Left renal pelvis (tissue), 4 donors: ENCODE measurements around the gene EGFLAM. TPM values are rescaled to one million over a fixed set of nuclear protein-coding genes. Genes with fewer than 3 reads are reported as not detected.

Source experiments
- DNase-seq, 4 donors: peaks; one replicate each; pipeline ENCODE4 v3.0.0-alpha.2; 2013; ENCODE audit warnings: low read depth in 4 of 4, low spot score in 3 of 4
- polyA plus RNA-seq, 4 donors: library from polyadenylated mRNA; unstranded; fragments of 120-200 nt; gene quantifications; one replicate each; pipeline ENCODE4 v1.2.1, GENCODE V29; 2013; ENCODE audit not compliant: insufficient read length in 4 of 4

Gene EGFLAM
- polyA plus RNA-seq, 4 donors: 10.6 to 21.1 (median 12.8) TPM

DNA sequence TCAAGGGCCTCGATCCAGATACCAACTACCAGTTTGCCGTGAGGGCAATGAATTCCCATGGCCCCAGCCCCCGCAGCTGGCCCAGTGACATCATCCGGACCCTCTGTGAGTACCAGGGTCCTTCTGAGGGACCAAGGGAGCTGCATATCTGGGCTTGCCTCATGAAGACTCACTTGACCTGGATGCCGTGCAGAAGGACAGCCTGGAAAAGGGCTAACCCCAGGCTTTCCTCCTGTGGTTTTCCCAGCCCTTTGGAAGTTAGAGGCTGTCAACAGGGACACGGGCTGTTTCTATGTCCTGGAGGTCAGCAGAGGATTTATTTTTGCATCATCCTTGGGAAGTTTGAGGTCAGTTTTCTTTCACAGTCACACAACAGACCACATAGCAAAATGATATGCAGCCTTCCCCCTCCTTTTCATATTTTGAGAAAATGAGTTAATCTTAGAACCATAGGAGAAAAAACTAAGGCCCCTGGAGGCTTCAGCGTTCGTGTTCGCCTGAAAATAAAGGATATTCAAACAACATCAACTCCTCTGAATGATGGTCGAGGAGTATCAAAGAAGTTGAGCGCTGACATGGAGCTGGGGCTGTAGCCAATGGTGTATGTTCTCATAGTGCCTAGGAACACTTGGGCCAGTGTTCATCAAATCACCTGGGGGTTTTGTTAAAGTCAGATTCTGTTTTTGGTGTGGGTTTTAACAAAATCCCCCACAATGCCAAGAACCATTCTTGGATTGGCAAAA lies 112.2 kb downstream of the EGFLAM start:
- no peak for DNase-seq

DNA sequence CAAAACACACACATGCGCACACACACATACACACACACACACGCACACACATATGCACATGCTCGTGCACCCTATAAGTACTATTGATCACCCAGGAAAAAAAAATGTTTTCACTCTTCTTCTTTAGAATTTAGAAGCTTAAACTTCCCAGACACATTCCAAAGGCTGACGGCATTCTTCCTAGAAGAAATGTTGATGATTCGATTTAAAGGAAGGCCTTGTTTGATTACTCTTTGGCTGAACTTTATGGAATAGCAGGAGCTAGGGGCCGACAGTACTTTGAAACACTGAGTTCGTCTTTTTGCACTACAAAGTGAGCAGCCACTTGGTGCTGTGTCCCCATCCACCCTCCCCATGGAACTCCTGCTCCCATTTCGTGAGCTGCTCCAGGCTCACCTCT lies 113.2 kb downstream of the EGFLAM start:
- no peak for DNase-seq

- no peak for DNase-seq
These were observed 115.4 kb downstream of the EGFLAM start for GRCh38 chr5:38373743-38374142.

DNA sequence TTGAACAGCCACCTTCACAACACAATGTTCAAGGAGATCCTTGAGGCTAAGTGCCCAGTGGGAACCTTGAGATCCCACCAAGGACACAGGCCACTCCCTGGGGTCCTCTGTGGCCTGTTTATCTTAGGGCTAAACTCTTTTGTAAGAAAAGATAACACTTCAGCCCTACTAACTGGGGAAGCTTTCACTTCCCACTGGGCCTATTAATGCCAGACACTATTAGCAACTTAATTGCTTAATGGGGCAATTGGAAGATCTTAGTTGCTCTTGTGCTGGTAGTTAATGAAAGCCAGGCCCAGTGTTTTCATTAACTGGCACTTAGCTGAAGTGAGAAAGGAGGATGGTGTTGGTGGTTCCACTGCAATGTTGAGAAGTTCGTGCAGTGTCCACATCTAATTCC lies 117.1 kb downstream of the EGFLAM start:
- DNase-seq: no peak

- DNase-seq: no peak
These were observed 118.0 kb downstream of the EGFLAM start for GRCh38 chr5:38376404-38376803.

GRCh38 chr5:38378579-38378978 lies 120.2 kb downstream of the EGFLAM start:
- no peak for DNase-seq

DNA sequence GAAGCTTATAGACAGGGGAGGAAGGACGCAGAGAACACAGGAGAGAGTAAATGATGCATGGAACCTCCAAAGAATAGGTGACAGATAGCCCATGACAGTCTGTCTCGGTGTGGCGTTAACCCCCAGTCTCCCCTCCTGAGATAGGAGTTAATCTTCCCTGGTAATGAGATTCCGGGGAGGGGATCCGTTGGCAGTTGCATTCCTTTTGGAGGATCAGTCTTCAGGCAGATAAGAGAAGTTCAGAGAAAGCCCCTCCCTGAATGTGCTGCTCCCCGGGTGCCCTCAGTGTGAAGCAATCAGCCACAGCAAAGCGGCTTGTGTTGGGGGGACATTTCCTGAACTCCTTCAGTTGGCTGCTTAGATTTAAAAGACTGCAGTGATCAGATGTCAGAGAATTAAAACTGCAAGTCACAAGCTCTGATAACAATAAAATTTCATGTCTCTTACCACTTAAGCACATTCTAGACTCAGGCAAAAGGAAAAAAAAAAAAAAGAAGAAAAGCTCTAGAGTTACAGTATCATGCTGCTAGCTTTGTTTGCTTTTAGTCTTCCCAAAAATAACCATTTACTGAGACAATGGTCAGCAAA lies 121.1 kb downstream of the EGFLAM start:
- DNase-seq: peak in 2 of 4 donors; percentile 9 to 18

DNA sequence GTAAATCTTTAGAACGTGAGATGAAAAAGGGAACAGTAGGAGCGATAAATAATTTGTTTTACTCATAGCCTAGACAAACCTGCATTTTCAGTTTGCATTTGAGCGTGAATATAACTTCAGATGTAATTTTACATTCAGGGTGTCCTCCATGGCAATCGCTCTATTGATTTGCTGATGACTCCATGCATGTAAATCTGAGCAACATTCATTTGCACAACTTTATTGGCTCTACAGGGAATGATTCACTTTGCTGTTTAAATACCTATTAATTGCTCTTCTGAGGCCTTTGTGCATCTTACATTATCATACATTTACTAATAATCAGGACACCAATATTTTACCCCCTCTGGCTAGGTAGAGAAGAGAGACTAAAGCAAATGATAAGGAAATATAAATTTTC lies 122.2 kb downstream of the EGFLAM start:
- no peak for DNase-seq

- no peak for DNase-seq
These were observed 123.0 kb downstream of the EGFLAM start for GRCh38 chr5:38381361-38381760.

DNA sequence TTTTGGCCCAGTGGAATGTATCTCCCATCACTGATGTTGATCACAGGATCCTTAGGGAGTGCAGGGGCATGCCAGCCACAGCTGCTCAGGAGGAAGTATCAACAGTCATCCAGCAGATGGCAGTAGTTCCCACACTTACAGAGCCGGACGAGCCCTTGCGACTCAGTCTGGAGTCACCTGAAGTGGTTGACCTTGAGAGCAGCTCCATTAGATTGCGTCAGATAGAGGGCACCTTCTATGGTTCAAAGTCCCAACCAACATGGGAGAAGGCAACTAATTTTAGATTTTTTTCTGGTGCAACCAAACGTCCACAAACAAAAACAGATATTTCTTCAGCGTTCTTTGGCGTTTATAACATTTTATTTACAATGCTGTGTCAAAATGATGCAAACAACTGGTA lies 124.5 kb downstream of the EGFLAM start:
- DNase-seq: peak; percentile 27 to 50 (median 45)

DNA sequence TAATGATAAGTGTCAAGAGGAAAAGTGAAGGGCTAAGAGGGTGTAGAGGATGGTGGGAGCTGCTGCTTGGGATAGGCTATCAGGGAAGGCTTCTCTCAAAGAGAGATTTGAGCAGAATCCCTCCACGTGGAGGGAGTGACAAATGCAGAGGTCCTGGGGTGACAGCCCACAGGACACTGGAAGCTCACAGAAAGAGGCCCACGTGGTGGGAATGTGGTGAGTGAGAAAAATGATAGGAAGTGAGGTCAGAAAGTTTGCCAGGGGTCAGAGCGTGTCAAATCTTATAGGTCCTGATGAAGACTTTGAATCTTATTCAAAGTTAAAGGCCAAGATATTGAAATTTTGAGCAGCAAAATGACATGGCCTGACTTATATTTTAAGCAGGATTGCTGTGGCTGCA lies 125.3 kb downstream of the EGFLAM start:
- DNase-seq: no peak

- DNase-seq: no peak
These were observed 126.0 kb downstream of the EGFLAM start for GRCh38 chr5:38384396-38384795.

GRCh38 chr5:38387161-38387560 lies 128.8 kb downstream of the EGFLAM start:
- no peak for DNase-seq

DNA sequence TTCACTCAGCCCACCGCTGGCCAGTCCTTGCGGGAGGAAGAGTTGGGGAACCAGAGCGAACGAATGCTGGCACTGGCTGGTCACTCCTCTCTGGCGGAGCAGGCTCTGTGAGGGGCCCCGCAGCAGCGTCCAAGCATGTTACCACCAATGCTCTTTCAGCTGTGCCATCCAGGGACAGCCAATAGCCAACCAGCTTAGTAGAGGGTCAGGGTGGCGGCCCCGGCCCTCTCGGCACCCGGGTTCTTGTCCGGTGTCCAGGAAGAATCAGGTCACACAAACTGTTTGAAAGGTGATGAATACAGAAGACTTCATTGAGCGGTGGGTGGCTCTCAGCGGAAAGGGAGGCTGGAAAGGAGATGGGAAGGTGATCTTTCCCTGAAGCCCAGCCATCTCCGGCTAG lies 135.3 kb downstream of the EGFLAM start:
- DNase-seq: no peak

GRCh38 chr5:38396766-38397165 lies 138.4 kb downstream of the EGFLAM start:
- no peak for DNase-seq

DNA sequence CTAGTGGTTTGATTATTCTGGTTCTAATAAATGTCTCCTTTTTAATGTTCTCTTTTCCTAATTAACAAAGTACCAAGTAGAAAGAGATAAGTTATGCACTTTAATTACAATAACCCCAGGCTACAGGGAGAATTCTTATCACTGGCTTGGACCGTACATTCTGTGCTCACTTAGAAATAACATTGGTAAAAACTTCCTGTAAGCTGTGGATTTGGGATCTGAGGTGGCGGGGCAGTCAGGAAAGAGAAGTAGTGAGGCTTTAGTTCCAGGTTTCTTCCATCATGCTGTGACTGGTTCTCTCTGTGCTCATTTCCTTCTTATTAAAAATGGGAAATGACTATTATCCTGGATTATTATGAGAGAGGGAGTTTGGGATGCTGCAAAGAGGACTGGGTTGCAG lies 142.0 kb downstream of the EGFLAM start:
- no peak for DNase-seq

GRCh38 chr5:38401145-38401544 lies 142.8 kb downstream of the EGFLAM start:
- no peak for DNase-seq

GRCh38 chr5:38403406-38403805 lies 145.0 kb downstream of the EGFLAM start:
- no peak for DNase-seq

- DNase-seq: no peak
These were observed 145.7 kb downstream of the EGFLAM start for GRCh38 chr5:38403877-38404635.

- DNase-seq: no peak
These were observed 146.4 kb downstream of the EGFLAM start for GRCh38 chr5:38404667-38405276.

DNA sequence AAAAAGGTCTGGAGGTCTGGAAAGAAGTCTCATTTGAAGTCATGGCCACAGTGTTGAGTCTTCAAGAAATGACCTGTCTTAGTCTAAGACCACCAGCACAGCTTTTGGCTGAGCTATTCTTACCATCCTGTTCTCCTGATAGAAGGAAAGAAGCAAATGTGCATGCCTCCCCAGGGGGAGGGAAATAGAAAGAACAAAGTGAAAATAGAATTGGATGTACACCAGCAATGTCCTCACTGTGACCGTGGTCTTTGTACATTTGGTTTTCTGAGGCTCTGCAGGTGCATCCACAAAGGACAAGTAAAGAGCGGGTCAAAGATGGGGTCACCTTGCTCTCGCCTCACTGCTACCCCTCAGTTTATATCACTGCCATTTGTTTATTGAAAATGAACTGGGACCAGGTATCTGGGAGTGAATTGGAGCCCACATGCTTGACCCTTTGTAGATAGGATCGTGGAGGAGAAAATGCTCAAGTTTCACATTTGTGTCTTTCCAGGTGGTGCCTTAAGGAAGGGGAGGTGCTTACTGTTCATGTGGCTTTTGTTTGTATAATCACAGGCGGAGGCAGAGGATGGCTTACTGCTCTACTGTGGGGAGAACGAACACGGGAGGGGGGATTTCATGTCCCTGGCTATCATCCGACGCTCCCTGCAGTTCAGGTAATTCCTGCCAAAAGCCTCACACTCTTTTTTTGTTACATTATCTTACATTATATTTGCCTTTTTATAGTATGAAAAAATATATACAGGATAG lies 150.3 kb downstream of the EGFLAM start:
- DNase-seq: no peak
